ENCODE data around the gene NIPAL3. TPM values are rescaled to one million over a fixed set of nuclear protein-coding genes. Genes with fewer than 3 reads are reported as not detected.

Gene NIPAL3
- 23.8 and 25.7 TPM in 2 replicates for total RNA-seq

DNA sequence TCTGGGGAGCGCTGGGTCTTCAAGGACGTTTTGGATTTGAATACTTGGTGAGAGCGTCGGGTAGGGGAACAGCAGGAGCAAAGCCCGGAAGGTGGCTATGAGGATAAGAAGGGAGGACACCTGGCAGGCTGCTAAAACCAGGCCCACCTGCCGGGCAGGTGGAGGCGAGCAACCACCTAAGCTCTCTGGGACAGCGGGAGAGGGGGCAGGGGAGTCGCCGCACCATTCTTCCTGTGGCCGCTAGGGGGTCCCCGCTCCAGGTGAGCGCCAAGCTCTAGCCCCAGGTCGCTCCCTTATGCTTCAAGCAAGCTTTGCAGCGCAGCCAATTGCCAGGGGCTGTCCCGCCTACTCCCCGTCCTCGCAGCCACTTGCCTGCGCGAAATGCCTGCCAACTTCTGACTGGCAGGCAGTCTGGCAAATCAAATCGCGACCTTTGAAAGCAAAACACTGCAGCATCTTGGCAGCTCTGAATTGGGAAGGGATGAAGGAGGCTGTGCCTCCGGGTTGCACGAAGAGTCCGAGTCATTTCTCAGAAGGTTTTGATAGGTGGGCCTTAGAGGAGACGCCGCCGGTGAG is at the start of gene NIPAL3:
TSS of gene NIPAL3 (plus strand) at position 469 of the 576 bp plus-strand sequence. CDS start 3,746 bp downstream, outside the sequence.

GRCh38 chr1:24413350-24414163 is 2.0 kb upstream of the NIPAL3 start, which contains the start of gene STPG1:
STPG1 (minus strand) TSS chr1:24413782; CDS start chr1:24401388, 12,394 bp downstream.

GRCh38 chr1:24502709-24503058 is 87.1 kb downstream of the NIPAL3 start, which contains the start of gene RCAN3:
RCAN3 (plus strand) TSS chr1:24502836; CDS start chr1:24514373, 11,537 bp downstream.

Other genes starting within 250 kb of the NIPAL3 start
- gene IFNLR1, start 228.5 kb upstream of the NIPAL3 start, total RNA-seq = not detected in 2 replicates
- 0.19 TPM in 1 of 2 replicates, not detected in the other for gene GRHL3, start 96.4 kb upstream of the NIPAL3 start, total RNA-seq
- gene STPG1, start 2.0 kb upstream of the NIPAL3 start, total RNA-seq = 3.0 and 4.1 TPM in 2 replicates
- 0.50 and 0.53 TPM in 2 replicates for gene RCAN3, start 87.0 kb downstream of the NIPAL3 start, total RNA-seq
- gene NCMAP, start 140.3 kb downstream of the NIPAL3 start, total RNA-seq = not detected in 2 replicates
- gene SRRM1, start 227.5 kb downstream of the NIPAL3 start, total RNA-seq = 22.7 and 25.1 TPM in 2 replicates

Measured in aortic smooth muscle cell (primary cell).